K562 (cell line): ENCODE measurements around the gene CHRM1. TPM values are rescaled to one million over a fixed set of nuclear protein-coding genes. Genes with fewer than 3 reads are reported as not detected.

ENCODE experiments used
- ARID1B ChIP-seq: fragments of 450-650 bp; IDR thresholded peaks from 2 replicates; pipeline ENCODE4 v1.6.1; 2016; ENCODE audit warnings: antibody characterized with exemption, mild to moderate bottlenecking, inconsistent platforms
- ARID4B ChIP-seq: sonication (generic); formaldehyde crosslinking; IDR thresholded peaks from 2 replicates; pipeline ENCODE4 v1.8.0; 2022; ENCODE audit warnings: mild to moderate bottlenecking, missing genetic modification reagents
- BACH1 ChIP-seq: fragments of 200-800 bp; sonication (Bioruptor generic); IDR thresholded peaks from 2 replicates; pipeline ENCODE4 v1.6.1; 2016; ENCODE audit warnings: missing genetic modification characterization, missing compliant biosample characterization
- CREM ChIP-seq: IDR thresholded peaks from 2 replicates; pipeline ENCODE4 v1.6.1; 2014; ENCODE audit warnings: antibody characterized with exemption, low read depth
- CTCF ChIP-seq, 3 experiments: IDR thresholded peaks in 2 of 3; conservative IDR thresholded peaks in 1 of 3; 2 replicates each; pipeline ENCODE4 v1.5.1; 2011 to 2012; ENCODE audit warnings: low read length in 3 of 3, mild to moderate bottlenecking in 3 of 3, control low read depth in 2 of 3, improper control_type of control experiment in 1 of 3, inconsistent platforms in 1 of 3, low read depth in 1 of 3, mixed read lengths in 1 of 3, moderate library complexity in 1 of 3; ENCODE audit not compliant: insufficient read depth in 2 of 3
- E2F6 ChIP-seq, 2 experiments: IDR thresholded peaks; 2 replicates each; pipeline ENCODE4 v1.6.1; 2011; ENCODE audit warnings: borderline replicate concordance in 1 of 2, control low read depth in 1 of 2, low read depth in 1 of 2, low read length in 1 of 2, mild to moderate bottlenecking in 1 of 2, mixed read lengths in 1 of 2, moderate library complexity in 1 of 2; ENCODE audit not compliant: insufficient read depth in 1 of 2, insufficient read length in 1 of 2, poor library complexity in 1 of 2, severe bottlenecking in 1 of 2; ENCODE audit errors: extremely low read depth in 1 of 2
- ETS1 ChIP-seq: conservative IDR thresholded peaks from 2 replicates; pipeline ENCODE4 v1.6.1; 2011; ENCODE audit warnings: low read depth, mild to moderate bottlenecking, low read length; ENCODE audit not compliant: control insufficient read depth
- MYC ChIP-seq, 2 experiments: fragments of 250-450 bp in 1 of 2; sonication (Bioruptor Pico) in 1 of 2; IDR thresholded peaks; 2 replicates each; pipeline versions ENCODE4 v1.5.1 to v1.6.1; 2012 to 2021; ENCODE audit warnings: low read depth in 2 of 2, borderline replicate concordance in 1 of 2, improper control_type of control experiment in 1 of 2, low read length in 1 of 2, mild to moderate bottlenecking in 1 of 2, moderate library complexity in 1 of 2
- NELFE ChIP-seq: IDR thresholded peaks from 2 replicates; pipeline ENCODE4 v1.6.1; 2011; ENCODE audit warnings: mild to moderate bottlenecking; ENCODE audit not compliant: insufficient read depth, insufficient read length
- ZBTB34 ChIP-seq: fragments of 250-450 bp; sonication (Bioruptor Pico); IDR thresholded peaks from 2 replicates; pipeline ENCODE4 v1.8.0; 2021; ENCODE audit warnings: mild to moderate bottlenecking, moderate library complexity
- polyA plus RNA-seq, 8 experiments: library from polyadenylated mRNA; depleted of rRNA in 4 of 8; stranded (reverse) in 5 of 8; unstranded in 3 of 8; fragments of >200 nt; fragmentation: Nextera tagmentation in 2 of 8; fragmentation: Illumina TruSeq in 1 of 8; extraction: Ambion mirVana in 2 of 8; extraction: Trizol in 1 of 8; gene quantifications; 2 replicates each; pipeline versions ENCODE4 v1.2.1 to v1.2.3, GENCODE V29; 2011 to 2014; ENCODE audit warnings: inconsistent platforms in 1 of 8, missing spikeins in 1 of 8
- total RNA-seq, 7 experiments: library from RNA; depleted of rRNA in 6 of 7; stranded (reverse); fragments of >200 nt in 6 of 7; fragmentation: Illumina TruSeq in 2 of 7; extraction: Trizol in 2 of 7; gene quantifications; 2 replicates each; pipeline versions ENCODE4 v1.2.1 to v1.2.3, GENCODE V29; 2011 to 2021; ENCODE audit warnings: low replicate concordance in 1 of 7

CHRM1 gene
- total and polyA plus RNA-seq, 9 of the 15 experiments (the other 6 are each of a cell fraction or from before 2014, with no cell fraction given): not detected

- TF ChIP-seq E2F6 (IDR thresholded peaks at IDR 0.05; ENCODE audit: borderline replicate concordance in 1 of 2, extremely low read depth in 1 of 2, insufficient read depth in 1 of 2, insufficient read length in 1 of 2, low read depth in 1 of 2, low read length in 1 of 2, poor library complexity in 1 of 2, severe bottlenecking in 1 of 2): peak in 1 of 2 experiments; percentile 80
- TF ChIP-seq ZBTB34 (CRISPR knock-in tag): no peak
- TF ChIP-seq CREM: peak; percentile 65
- no peak for TF ChIP-seq NELFE
- TF ChIP-seq CTCF (IDR thresholded peaks at IDR 0.05 in 2 of 3, conservative IDR thresholded peaks at IDR 0.05 in 1 of 3; ENCODE audit: insufficient read depth in 2 of 3, low read depth in 1 of 3, low read length in 3 of 3): peak; percentile 66 to 80 (median 75)
- 0 out of 2 replicates have a peak, but pooled peaks have one; percentile 25 for TF ChIP-seq ARID4B (CRISPR knock-in tag)
- no peak for TF ChIP-seq BACH1 (tag)
- TF ChIP-seq MYC (IDR thresholded peaks at IDR 0.05; ENCODE audit: low read depth, low read length): peak; percentile 82
- no peak for TF ChIP-seq MYC (CRISPR knock-in tag; IDR thresholded peaks at IDR 0.05; ENCODE audit: borderline replicate concordance, low read depth)
- no peak for TF ChIP-seq ETS1
- no peak for TF ChIP-seq ARID1B
Measured at GRCh38 chr11:62922653-62923431, 1.7 kb upstream of the CHRM1 start (continued).
